GM19099 (cell line): Measurements from ENCODE around the gene HMOX1.

Source experiments
- POLR2A ChIP-seq: IDR thresholded peaks from 3 replicates; pipeline ENCODE4 v1.6.1; 2011; ENCODE audit warnings: low read depth; ENCODE audit not compliant: insufficient read length; ENCODE audit errors: extremely low read depth

The HMOX1 gene

DNA sequence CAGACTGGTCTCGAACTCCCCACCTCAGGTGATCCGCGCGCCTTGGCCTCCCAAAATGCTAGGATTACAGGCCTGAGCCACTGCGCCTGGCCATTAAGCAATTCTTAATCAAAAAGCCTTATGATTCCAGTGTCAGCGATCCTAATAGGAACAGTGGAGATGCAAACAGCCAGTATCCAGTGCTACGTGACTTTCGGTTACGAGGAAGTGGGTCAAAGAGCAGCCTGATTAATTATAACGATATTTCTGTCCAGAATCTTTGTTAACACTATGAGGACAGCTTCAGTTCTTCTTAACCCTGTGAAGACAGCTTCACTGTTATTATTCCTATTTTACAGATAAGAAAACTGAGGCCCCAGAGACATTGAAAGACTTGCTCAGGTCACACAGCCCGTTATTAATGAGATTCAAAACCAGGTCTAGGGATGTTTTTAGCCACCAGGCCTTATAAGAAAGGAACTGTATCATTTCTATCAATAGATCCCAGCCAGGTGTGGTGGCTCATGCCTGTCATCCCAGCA lies 17.3 kb upstream of the HMOX1 start:
- TF ChIP-seq POLR2A, result no peak

DNA sequence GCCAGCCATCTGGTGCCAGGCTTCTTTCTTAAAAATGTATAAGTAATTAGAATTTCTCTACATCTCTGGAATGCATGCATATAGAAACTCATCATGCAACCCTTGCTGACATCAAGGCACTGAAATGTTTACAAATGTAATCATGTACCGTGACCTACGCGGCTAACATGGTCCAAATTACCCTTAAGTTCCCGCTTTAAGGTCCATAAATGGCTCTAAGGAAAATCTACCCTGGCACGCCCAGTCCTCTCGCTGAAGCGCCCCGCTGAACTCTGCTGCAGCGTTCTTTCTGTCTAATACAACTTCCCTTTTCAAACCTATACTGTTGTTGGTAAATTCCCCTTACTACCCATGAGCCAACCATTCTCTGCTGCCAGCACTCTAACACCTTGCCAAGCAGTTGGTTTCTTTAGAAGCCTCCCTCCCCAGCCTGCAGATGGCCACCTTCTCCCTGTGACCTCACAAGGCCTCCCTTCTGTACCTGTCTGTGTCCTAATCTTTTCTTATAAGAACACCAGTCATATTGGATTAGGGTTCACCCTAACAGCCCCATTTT lies 13.5 kb upstream of the HMOX1 start:
- no peak for TF ChIP-seq POLR2A

DNA sequence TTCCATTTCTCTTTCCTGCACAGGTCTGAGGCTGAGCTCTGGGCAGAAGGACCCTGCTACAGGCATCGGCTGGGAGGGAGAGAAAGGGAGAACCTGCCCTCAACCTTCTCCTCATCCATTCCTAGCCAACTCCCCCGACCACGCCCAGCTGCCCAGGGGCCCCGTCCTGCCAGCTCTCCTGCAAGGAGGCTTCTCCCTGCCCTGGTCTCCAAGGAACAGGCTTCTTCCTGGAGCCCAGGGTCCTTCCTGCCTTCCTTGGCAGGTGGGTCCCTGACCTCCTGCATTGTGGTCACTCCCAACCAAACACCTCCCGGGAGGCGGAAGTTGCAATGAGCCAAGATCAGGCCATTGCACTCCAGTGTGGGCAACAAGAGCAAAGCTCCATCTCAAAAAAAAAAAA lies 12.5 kb upstream of the HMOX1 start:
- TF ChIP-seq POLR2A, result no peak

DNA sequence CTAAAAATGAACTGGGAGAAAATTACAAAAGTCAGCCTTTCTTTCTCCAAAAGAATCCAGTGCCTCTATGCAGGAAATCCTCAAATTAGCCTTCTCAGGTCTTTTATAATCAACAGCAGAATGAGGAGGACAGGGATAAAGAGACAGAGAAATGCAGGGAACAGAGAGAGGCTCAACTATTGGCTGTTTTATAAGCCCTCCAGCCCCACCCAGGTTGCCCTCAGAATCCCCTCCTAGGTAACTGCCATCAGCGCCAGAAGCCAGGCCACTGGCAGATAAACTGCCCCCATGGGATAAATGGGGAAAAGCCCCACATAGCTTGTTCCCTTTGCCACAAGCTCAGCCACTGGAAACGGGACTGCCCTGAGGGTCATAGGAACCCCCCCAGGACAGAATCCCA lies 10.9 kb upstream of the HMOX1 start:
- TF ChIP-seq POLR2A, result no peak

DNA sequence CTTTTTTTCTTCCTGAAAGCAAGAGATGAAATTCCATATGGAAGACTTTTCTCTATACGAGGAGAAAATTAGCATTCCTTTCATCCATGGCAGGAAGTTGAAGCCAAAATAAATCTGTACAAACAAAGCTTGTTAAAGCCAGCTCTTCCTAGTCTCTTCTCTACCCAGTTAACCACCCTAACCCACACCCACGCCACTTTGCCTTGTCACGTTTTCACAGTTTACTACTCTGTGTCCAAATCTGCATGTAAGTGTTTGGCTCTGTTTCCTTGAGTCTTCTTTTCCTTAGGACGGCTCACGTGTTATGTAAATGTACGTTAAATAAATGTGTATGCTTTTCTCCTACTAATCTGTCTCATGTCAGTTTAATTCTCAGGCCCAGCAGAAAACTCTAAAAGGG lies 7.1 kb upstream of the HMOX1 start:
- TF ChIP-seq POLR2A, result no peak

DNA sequence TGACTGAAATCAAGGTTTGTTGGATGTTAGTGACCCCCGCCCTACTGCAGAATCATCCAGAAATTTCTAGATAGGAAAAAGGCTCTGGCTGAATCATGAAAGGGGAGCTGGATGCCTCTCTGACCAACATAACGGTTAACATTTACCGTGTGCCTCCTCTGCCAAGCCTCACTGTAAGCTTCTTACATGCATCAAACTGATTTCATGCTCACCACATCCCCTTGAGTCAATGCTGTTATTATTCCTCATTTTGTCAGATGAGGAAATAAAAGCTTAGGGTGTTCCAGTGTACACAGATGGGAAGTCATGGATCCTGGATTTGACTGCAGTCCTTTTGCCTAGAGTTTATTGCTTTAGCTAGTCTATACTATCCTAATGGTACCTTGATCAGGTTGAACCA lies 5.9 kb upstream of the HMOX1 start:
- TF ChIP-seq POLR2A, result no peak

DNA sequence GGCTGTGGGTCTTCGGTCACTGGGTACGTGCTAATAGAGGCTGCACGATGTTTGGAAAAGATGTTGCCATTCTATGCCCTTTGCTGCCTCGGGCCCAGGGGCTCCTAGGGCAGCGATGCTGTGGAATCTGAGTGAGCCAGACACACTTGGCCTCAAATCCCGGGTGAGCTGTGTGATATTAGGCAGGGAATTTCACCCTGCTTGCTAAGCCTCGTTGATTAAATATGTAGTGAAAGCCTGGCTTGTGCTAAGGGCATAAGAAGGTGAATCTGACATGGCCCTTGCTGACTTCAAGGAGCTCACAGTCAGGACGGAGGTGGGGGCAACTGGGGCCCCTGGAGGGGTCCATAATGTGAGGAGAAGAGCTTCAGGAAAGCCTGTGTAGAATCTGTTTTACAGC lies 5.4 kb upstream of the HMOX1 start:
- TF ChIP-seq POLR2A, result no peak

DNA sequence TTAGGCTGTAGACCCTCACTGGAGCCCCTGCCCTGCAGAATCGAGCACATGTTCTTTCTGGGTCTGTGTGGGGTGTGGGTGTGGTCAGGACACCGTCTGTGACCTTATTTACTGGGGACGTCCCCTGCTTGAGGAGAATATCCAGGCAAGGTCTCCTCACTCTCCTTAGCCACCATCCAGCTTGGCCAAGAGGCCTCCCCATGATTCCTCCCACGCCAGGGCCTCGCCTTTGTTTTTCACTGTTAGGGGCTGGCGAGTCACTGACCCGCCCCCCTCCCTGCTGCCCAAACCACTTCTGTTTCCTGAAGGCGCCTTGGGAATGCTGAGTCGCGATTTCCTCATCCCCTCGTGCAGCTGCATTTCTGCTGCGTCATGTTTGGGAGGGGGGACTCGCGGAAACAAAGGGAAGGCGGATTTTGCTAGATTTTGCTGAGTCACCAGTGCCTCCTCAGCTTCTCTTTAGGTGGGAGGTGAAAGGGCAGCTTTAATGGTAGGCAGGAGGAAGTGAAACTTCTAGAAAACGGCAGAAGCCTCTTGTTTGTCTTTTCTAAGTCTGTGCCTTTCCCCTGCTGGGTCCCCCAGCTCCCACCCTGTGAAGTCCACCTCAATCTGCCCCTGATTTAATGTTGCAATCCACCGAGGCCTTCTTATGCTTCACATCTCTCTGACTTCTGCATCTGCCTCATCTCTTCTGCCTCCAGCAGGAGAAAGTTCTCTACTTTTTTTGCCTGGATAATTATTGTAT lies 4.0 kb upstream of the HMOX1 start:
- TF ChIP-seq POLR2A, result peak; percentile 32

DNA sequence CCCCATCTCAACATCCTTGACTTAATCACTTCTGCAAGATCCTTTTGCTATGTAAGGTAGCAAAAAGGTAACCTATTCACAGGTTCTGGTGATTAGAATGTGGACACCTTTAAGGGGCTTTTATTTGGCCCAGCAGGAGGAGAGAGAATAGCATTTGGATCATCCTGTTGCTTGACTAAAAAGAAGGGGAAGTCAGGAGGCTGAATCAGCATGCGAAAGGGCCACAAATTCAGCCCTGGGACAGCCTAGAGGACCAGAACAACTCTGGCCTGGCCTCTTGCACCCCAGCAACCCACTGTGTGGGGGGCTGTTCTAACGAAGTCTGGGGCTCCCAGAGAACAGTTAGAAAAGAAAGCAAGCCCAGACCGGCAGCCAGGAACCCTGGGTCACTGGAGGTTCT lies 3.2 kb upstream of the HMOX1 start:
- no peak for TF ChIP-seq POLR2A

DNA sequence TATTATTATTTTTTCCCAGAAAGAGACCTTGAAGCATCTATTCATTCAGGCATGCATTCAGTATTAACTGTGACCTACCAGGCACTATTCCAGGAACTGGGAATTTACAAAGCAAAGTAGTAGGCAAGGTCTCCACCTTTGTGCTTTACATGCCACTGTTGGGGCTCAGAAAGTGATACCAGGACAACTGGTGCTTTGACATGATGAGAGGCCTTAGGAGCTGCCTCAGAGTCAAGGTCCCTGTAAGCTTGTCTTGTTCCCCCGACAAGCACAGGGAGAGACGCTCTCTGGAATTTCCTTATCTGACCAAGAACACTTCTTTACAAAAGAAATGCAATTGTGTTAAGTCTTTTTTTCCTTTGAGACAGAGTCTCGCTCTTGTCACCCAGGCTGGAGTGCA lies 2.3 kb upstream of the HMOX1 start:
- TF ChIP-seq POLR2A, result no peak

DNA sequence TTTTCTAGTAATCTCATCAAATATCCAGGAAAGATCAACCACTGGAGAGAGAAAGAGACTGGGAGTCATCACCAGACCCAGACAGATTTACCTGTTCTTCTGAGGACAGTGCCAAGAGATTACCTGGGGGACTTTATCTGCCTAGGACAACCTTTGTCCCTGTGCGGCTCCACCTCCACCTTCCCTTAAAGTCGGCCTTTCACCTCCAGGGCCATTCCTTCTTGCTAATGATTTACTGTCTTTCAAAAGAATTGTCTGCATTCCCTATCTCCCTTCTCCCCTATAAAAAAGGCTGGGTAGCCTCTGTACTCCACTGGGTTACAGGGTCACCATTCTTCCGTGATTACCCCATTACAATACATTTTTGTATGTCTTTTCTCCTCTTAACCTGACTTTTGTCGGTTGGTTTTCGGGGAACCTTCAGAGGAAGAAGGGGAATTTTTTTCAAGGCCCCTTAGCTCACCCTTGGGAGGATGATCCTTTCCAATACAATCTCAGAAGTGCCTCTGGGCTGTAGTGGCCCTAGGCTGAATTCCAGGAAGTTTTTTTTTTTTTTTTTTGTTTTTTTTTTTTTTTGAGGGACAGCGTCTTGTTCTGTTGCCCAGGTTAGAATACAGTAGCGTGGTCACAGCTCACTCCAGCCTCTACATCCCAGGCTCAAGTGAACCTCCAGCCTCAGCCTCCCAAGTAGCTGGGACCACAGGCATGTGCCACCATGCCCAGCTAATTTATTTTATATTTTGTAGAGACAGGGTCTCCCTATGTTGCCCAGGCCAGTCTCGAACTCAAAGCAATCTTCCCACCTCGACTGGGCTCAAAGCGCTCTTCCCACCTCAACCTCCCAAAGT lies 1.5 kb upstream of the HMOX1 start:
- no peak for TF ChIP-seq POLR2A

DNA sequence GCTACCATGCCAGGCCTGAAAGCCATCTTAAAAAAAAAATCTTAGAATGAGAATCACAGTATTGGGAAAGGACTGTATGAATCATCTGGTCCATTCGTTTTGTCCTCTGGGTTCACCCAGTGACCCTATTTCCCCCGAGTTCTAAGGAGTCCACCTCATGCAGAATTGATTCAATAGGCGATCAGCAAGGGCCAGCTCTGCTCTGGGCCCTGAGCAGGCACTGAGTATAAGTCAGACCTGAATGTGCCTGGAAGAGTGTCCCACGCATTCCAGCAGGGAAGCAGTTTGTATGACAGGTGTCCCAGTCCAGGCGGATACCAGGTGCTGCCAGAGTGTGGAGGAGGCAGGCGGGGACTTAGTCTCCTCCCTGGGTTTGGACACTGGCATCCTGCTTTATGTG lies 883 bp upstream of the HMOX1 start:
- TF ChIP-seq POLR2A, result no peak

DNA sequence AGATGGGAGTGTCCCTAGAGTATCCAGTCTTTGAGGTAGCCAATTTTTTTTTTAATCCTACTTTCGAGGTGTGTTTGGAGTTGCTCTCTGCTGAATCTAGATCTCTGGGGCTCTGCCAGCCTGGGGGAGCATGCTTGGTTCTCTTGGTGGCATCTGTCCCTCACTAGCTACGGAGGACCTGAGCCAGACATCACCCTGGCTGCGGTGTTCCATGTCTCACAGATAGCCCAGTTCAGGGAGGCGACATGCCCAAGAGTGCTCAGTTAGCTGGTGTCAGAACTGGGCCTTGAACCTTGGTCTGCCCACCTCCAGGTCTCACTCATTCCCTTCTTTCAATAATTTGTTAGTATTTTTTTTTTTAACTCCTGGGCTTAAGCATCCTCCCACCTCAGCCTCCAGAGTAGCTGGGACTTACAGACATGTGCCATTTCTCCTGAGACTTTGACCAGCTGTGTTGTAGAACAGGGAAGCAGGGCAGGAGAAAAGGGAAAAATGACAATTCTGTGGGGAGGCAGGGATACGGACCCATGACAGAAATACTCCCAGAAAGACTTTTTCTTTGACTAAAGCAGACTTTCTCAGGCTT lies 621 bp downstream of the HMOX1 start:
- TF ChIP-seq POLR2A, result no peak

DNA sequence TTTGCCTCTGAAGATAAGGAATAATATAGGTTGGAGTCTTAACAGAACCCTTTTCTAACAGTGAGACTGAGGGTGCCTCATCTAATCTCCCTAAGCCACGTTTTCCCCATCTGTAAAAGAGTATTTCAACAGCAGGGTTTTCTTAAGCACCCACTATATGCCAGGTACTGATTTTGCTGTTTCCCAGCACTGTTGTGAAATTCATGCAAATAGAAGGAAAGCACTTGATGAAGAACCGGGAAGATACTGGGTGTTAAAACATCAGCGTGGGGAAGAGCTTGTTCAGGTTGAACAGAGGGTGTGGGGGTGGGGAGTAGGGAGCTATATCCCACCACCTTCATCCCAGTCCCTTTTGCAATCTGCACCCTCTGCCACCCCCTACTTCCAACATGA lies 2.8 kb downstream of the HMOX1 start:
- TF ChIP-seq POLR2A, result no peak

DNA sequence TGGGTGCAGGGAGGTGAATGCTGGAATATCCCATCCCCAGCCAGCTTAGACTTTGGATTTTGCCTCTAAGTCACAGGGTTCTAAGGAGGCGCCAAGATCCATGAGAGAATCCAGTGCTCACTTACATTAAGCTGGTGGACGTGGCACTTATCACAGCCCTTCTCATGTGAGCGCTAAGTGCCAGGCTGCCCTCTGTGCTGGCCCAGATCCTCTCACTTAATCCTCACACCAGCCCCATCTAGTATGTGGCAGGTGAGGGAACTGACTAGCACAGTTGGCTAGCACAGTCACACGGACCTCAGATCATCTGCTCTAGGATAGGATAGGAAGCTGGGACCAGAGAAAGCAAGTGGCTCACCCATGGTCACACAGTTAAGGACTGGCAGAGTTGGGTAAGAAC lies 3.6 kb downstream of the HMOX1 start:
- TF ChIP-seq POLR2A, result no peak

DNA sequence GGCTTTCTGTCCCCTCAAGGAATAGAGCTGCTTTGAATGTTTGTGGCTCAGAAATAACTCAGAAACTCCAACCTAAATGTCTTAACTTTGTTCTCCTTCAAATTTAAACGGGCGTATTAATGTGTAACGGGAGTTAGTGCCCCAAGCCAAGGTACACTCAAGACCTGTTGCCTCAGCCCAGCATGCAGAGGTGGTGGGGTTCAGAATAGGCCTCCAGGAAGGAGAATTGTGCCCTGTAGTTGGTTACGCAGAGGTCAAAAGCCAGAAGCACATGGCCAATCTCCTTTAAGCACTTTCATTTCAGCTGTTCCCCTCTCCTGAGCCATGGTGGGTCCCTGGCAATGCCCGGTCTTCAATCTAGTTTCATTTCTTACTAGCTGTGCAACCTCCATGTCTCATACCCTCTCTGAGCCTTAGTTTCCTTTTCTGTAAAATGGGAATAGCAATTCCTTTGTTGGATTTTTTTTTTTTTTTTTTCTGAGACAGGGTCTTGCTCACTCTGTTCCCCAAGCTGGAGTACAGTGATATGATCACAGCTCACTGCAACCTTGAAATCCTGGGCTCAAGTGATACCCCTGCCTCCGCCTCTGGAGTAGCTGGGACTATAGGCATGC lies 4.2 kb downstream of the HMOX1 start:
- TF ChIP-seq POLR2A, result no peak
